Measurements from ENCODE around the gene SUPT3H. TPM values are rescaled to one million over a fixed set of nuclear protein-coding genes. Genes with fewer than 3 reads are reported as not detected.

The SUPT3H gene
- total and polyA plus RNA-seq, 2 donors (not counting 1 experiment from before 2014, with no cell fraction given): 5.5 to 12.4 TPM

DNA sequence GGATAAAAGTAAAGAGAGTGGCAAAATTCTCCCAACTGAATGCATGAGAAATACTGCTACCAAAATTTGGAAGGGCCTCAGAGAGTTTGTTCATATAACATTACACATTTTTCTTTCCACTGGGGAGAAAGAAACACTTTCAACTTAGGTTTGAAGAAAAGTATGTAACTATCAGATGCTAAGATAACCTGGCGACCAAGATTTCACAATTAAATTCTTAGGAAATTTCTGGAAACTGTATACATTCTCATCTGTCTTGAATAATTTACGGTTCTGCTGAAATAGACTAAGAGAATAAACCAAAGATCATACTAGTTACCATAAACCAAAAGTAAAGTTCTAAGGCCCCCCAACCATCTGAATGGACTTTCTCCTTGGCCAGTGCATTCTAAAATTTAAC, 462.6 kb downstream of the SUPT3H start:
- H3K4me3 Mint-ChIP-seq: no peak overlapping the region
- Histone ChIP-seq H3K4me2 (replicated peaks; ENCODE audit: low read depth, low read length, poor library complexity, severe bottlenecking) (no peak overlapping the region), H3K79me2 (ENCODE audit: control insufficient read depth, insufficient read depth, low read length) (no peaks in the 10 kb centered on the region), H3K9me3 (ENCODE audit: control extremely low read depth in 1 of 3, control insufficient read depth in 2 of 3, insufficient read depth in 1 of 3, low read length in 2 of 3) (no peaks in the 10 kb centered on the region), H3K9ac (ENCODE audit: low read length) (no peak overlapping the region), H3K4me3 (ENCODE audit: control extremely low read depth in 1 of 5, extremely low read depth in 1 of 5, insufficient read depth in 1 of 5, low read depth in 2 of 5, low read length in 4 of 5) (no peak overlapping the region), H3K36me3 (replicated peaks in 1 of 2; ENCODE audit: control extremely low read depth in 1 of 2, control insufficient read depth in 1 of 2, extremely low read depth in 1 of 2, insufficient read depth in 2 of 2, low read length in 1 of 2) (no peaks in the 10 kb centered on the region), H4K20me1 (ENCODE audit: control insufficient read depth, insufficient read depth, low read length, poor library complexity, severe bottlenecking) (no peaks in the 10 kb centered on the region), H3K4me1 (ENCODE audit: control insufficient read depth in 2 of 2, insufficient read depth in 2 of 2, low read length in 2 of 2) (no peaks in the 10 kb centered on the region), H3K27ac (ENCODE audit: low read length in 2 of 2) (no peak overlapping the region), H3K27me3 (replicated peaks in 1 of 4; ENCODE audit: control extremely low read depth in 1 of 4, control insufficient read depth in 3 of 4, insufficient read depth in 4 of 4, low read length in 3 of 4) (no peaks in the 10 kb centered on the region), H2AFZ (ENCODE audit: insufficient read depth, low read depth, low read length, poor library complexity, severe bottlenecking) (no peak overlapping the region)
- ATAC-seq (ENCODE audit: low read depth) (no peak), DNase-seq (no peak)
- H3K4me1 Mint-ChIP-seq: no peaks in the 10 kb centered on the region
- TF ChIP-seq, protein P1, sequence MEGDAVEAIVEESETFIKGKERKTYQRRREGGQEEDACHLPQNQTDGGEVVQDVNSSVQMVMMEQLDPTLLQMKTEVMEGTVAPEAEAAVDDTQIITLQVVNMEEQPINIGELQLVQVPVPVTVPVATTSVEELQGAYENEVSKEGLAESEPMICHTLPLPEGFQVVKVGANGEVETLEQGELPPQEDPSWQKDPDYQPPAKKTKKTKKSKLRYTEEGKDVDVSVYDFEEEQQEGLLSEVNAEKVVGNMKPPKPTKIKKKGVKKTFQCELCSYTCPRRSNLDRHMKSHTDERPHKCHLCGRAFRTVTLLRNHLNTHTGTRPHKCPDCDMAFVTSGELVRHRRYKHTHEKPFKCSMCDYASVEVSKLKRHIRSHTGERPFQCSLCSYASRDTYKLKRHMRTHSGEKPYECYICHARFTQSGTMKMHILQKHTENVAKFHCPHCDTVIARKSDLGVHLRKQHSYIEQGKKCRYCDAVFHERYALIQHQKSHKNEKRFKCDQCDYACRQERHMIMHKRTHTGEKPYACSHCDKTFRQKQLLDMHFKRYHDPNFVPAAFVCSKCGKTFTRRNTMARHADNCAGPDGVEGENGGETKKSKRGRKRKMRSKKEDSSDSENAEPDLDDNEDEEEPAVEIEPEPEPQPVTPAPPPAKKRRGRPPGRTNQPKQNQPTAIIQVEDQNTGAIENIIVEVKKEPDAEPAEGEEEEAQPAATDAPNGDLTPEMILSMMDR (IDR thresholded peaks at IDR 0.05): no peak
- TF ChIP-seq EZH2 (IDR thresholded peaks at IDR 0.05; ENCODE audit: borderline replicate concordance, insufficient read depth, low read depth, low read length, poor library complexity, severe bottlenecking): no peak
- WGBS (ENCODE audit: insufficient coverage): 100% methylated on average over 1 of the region's 2 CpGs
- ChIA-PET POLR2A (no interaction called here), CTCF (no interaction called here)
- no peak overlapping the region for H3K27ac Mint-ChIP-seq
- H3K9me3 Mint-ChIP-seq (ENCODE audit: insufficient read depth): no peaks in the 10 kb centered on the region
- intact Hi-C loops (cut with micrococcal nuclease): no loop called here
- no peaks in the 10 kb centered on the region for H3K27me3 Mint-ChIP-seq

DNA sequence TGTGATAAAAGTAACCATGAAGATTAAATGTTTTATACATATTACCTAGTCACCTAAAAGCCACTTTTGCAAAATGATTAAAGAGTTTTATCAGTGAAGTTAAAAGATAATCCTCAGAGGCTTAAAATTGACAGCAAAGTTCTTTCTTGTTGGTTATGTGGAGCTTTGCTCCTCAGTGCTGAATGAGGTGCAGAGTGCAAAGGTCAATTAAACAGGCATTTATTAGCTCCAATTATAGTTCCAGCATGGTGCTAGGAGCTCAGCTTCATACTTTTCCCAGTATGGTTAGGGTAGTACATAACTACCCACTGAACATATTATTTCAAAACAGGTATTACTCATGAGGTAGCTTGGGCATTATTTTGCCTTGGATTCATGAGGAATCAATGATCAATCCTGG, 463.6 kb downstream of the SUPT3H start:
- H3K9me3 Mint-ChIP-seq (ENCODE audit: insufficient read depth): no peaks in the 10 kb centered on the region
- ChIA-PET CTCF (no interaction called here), POLR2A (no interaction called here)
- H3K27me3 ChIP-seq (replicated peaks in 1 of 4; ENCODE audit: control extremely low read depth in 1 of 4, control insufficient read depth in 3 of 4, insufficient read depth in 4 of 4, low read length in 3 of 4): no peaks in the 10 kb centered on the region
- no peak overlapping the region for H3K4me2 ChIP-seq (replicated peaks; ENCODE audit: low read depth, low read length, poor library complexity, severe bottlenecking)
- intact Hi-C loops (cut with micrococcal nuclease): no loop called here
- no peak overlapping the region for H3K9ac ChIP-seq (ENCODE audit: low read length)
- H4K20me1 ChIP-seq (ENCODE audit: control insufficient read depth, insufficient read depth, low read length, poor library complexity, severe bottlenecking): no peaks in the 10 kb centered on the region
- no peak overlapping the region for H3K27ac ChIP-seq (ENCODE audit: low read length in 2 of 2)
- H3K4me3 Mint-ChIP-seq: no peak overlapping the region
- H3K79me2 ChIP-seq (ENCODE audit: control insufficient read depth, insufficient read depth, low read length): no peaks in the 10 kb centered on the region
- no peaks in the 10 kb centered on the region for H3K27me3 Mint-ChIP-seq
- no peak for DNase-seq
- no peaks in the 10 kb centered on the region for H3K9me3 ChIP-seq (ENCODE audit: control extremely low read depth in 1 of 3, control insufficient read depth in 2 of 3, insufficient read depth in 1 of 3, low read length in 2 of 3)
- H3K27ac Mint-ChIP-seq: no peak overlapping the region
- no peaks in the 10 kb centered on the region for H3K4me1 Mint-ChIP-seq
- no peak for ATAC-seq (ENCODE audit: low read depth)
- H2AFZ ChIP-seq (ENCODE audit: insufficient read depth, low read depth, low read length, poor library complexity, severe bottlenecking): no peak overlapping the region
- H3K4me1 ChIP-seq (ENCODE audit: control insufficient read depth in 2 of 2, insufficient read depth in 2 of 2, low read length in 2 of 2): no peaks in the 10 kb centered on the region
- H3K4me3 ChIP-seq (ENCODE audit: control extremely low read depth in 1 of 5, extremely low read depth in 1 of 5, insufficient read depth in 1 of 5, low read depth in 2 of 5, low read length in 4 of 5): no peak overlapping the region
- TF ChIP-seq, protein P1 (IDR thresholded peaks at IDR 0.05): no peak
- TF ChIP-seq EZH2 (IDR thresholded peaks at IDR 0.05; ENCODE audit: borderline replicate concordance, insufficient read depth, low read depth, low read length, poor library complexity, severe bottlenecking): no peak
- no peaks in the 10 kb centered on the region for H3K36me3 ChIP-seq (replicated peaks in 1 of 2; ENCODE audit: control extremely low read depth in 1 of 2, control insufficient read depth in 1 of 2, extremely low read depth in 1 of 2, insufficient read depth in 2 of 2, low read length in 1 of 2)

Measured in B cell (primary cell).